NCI-H128 (cell line): ENCODE measurements around the gene MRPS15.
"Not testable (repeated sequence)": the region's sequence is repeated elsewhere in the genome, so short reads cannot be mapped to it uniquely, and the experiment has no call there.

Experiments used
- DNase-seq: peaks from one replicate; lab custom pipeline; 2025; ENCODE audit not compliant: unreplicated experiment; lab: John Stamatoyannopoulos, UW

The MRPS15 gene

GRCh38 chr1:36484099-36484498 lies 19.9 kb upstream of the MRPS15 start:
- no peak for DNase-seq

DNA sequence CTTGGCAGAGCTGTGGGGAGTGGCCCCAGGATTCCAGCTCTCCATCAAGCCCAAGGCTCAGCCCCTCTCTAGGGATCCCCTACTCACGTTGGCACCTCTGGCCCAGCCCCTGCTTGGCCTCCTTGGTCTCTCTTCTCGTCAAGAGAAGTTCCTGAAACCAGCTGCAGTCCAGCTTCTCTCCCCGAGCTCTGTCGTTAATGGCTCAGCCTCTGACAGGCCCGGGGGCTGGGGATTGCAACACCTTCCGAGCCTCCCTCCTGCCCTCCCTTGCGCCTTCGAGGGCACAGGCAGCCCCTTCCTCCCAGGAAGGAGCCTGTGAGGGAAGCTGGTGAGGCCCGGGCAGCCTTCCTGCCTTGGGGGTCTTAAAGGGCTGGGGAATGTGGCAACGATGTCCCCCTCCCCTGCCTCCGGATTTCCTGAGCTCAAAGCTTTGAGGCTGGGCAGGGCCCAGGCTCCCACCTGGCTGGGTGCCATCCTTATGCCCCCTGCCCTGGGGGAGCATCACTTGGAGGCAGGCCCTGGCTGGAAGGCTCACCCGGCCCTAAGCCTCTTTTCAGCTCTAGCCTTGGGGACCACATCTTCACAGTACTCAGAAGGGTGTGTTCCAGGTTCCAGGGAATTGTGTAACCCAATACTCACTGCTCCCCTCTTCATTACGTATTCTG lies 18.7 kb upstream of the MRPS15 start, which contains the start of gene CSF3R:
TSS of gene CSF3R (minus strand) at position 190 of the 665 bp plus-strand sequence. CDS start 3,417 bp downstream, outside the sequence.
- DNase-seq: no peak

- DNase-seq: no peak
Measured at GRCh38 chr1:36481771-36482723, 17.9 kb upstream of the MRPS15 start.

DNA sequence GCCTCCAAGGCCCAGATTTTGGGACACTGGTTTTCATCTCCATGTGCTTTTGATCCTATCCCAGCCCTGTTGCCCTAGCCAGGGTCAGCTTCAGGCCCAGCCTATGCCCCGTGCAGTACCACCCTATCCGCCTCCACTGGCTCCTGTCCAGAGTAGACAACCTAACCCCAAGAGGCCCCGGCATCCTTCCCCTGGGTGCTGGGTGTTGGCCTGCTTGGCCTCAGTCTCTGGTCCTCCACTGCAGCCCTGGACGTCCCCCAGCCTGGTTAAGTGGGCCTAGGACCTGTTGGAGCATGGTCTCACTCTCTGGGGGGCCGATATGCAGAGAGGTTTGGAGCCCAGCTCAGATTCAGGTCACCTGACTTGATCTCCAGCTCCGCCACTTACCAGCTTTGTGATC lies 16.9 kb upstream of the MRPS15 start:
- DNase-seq: no peak

DNA sequence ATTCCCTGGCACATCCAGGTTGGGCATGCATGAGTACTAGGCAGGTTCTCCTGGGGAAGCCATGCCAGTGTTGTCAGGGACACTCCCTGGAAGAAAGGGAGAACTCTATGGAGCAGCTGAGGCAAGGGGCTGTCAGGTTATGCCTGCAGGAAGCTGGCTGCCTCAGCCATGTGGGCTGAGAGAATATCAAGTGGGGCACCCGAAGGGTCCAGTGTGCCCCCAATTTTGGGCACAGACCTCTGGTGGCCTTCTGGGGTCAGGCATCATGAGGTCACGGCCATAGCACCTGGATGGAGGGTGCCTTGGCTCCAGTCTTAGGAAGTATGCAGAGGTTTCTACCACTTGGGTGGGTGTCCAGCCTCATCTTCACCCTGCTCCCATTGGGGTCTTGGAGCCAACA lies 16.0 kb upstream of the MRPS15 start:
- no peak for DNase-seq

DNA sequence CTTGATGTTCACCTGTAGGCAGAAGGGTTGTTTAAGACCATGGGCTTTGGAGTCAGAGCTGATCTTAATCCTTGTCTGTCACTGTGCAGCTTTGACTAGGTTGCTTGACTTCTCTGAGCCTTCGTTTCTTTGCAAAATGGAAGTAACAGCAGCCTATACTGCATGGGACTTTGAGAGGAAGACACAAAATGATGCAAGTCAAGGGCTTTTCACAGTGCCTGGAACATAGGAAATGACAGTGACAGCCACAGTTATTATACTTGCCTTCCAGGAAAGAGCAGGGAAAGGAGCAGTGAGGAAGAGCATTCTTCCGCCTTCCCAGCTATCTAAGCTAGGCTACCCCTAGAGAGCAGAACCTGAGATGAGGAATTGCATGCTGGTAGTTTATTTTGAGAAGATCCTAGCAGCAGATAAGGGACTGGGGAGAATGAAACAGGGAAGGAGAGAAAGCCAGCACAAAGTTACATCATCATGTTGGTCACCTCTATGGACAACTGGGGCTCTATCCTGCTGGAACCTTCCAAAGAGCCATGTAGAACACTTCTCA lies 15.4 kb upstream of the MRPS15 start:
- DNase-seq: no peak

- not testable (repeated sequence) for DNase-seq
Measured at GRCh38 chr1:36477615-36478014, 13.4 kb upstream of the MRPS15 start.

DNA sequence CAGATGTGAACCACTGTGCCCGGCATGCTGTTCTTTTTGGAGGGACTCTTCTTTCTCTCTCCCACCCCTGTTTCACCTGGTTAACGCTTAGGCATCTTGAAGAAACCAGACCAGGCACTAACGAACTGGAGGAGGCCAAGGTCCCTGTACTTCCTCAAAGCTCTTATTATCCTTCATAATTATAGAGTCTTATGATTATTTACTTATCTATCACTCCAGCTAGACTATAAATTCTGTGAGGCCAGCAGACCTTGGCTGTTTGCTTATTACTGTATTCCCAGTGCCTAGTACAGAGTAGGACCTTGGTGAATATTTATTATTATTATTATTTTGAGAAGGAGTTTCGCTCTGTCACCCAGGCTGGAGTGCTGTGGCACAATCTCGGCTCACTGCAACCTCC lies 12.8 kb upstream of the MRPS15 start:
- DNase-seq: no peak

GRCh38 chr1:36475910-36476604 lies 11.9 kb upstream of the MRPS15 start:
- DNase-seq: no peak

- DNase-seq: no peak
Measured at GRCh38 chr1:36475341-36475740, 11.2 kb upstream of the MRPS15 start.

DNA sequence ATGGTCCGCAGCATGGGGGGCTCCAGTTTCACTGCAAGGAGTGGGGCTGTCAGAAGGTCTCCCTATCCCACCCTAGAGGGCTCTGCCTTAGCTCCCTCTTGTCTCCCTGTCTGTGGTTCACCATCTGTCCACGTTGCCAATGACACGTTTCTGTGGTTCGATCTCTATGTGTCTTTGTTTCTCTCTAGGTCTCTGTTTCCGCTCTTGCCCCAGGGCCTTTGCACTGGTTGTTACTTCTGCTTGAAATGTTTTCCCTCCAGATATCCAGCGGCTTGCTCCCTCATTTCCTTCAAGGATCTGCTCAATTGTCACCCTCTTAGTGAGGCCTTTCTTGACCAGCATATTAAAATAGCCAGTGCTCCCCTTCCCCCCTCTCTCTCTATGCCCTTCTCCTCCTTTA lies 8.5 kb upstream of the MRPS15 start:
- no peak for DNase-seq

GRCh38 chr1:36471830-36472641 lies 7.9 kb upstream of the MRPS15 start:
- no peak for DNase-seq

- no peak for DNase-seq
Measured at GRCh38 chr1:36469163-36469562, 5.0 kb upstream of the MRPS15 start.

GRCh38 chr1:36467700-36468455 lies 3.7 kb upstream of the MRPS15 start:
- no peak for DNase-seq

GRCh38 chr1:36467027-36467410 lies 2.8 kb upstream of the MRPS15 start:
- DNase-seq: no peak

DNA sequence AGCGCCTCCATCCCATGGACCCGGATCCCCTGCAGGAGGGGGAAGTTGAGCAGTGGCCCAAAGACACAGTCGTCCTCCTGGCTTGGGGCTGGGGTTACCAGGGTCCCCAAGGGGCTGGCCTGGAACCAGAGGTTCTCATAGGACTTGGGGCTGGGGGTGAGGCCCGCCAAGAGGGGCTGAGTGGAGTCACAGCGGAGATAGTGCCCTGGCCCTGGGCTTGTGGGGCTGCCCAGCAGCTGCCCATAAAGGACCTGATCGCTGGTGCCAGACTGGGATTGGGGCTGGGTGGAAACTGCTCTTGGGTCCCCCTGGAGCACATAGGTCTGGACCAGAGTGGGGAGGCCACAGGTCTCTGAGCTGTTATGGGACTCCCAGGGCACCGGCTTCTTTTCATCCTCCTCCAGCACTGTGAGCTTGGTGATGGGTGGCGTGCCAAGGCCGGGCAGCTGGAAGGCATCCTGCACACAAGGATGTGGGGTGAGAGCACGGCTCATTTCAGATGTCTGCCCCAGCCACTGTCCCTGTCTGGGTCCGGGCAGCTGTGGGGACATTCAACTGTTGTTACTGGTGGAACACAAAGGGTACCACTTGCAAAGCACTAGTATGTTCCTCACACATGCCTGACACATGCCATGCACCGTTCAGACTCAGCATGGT lies 2.3 kb upstream of the MRPS15 start:
- no peak for DNase-seq

DNA sequence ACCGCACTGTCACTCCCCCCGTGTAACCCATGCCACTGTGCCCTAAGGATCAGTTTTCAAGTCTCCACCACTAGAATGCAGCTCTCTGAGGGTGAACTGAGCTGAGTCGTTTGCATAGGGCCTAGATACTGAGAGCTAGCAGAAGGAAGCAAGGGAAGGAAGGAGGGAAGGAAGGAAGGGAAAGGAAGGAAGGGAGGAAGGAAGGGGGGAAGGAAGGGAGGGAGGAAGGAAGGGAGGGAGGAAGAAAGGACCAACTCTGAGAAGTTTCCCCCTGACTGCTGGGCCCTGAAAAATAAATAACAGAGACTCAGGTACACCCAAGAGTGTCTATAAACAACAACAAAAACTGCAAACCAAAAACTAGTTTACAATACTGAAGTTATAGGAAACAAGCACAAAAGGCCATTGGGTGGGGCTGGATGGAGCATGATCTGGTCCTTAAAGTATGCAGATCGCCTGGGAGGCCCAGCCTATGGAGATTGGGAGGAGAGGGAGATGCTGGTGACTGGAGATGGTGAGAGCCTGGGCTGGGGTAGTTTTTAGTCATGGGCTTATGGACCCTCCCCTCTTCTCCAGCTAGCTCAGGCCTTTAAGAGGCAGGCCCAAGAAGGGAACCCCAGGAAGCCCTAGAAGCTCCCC lies 1.7 kb upstream of the MRPS15 start:
- DNase-seq: no peak

DNA sequence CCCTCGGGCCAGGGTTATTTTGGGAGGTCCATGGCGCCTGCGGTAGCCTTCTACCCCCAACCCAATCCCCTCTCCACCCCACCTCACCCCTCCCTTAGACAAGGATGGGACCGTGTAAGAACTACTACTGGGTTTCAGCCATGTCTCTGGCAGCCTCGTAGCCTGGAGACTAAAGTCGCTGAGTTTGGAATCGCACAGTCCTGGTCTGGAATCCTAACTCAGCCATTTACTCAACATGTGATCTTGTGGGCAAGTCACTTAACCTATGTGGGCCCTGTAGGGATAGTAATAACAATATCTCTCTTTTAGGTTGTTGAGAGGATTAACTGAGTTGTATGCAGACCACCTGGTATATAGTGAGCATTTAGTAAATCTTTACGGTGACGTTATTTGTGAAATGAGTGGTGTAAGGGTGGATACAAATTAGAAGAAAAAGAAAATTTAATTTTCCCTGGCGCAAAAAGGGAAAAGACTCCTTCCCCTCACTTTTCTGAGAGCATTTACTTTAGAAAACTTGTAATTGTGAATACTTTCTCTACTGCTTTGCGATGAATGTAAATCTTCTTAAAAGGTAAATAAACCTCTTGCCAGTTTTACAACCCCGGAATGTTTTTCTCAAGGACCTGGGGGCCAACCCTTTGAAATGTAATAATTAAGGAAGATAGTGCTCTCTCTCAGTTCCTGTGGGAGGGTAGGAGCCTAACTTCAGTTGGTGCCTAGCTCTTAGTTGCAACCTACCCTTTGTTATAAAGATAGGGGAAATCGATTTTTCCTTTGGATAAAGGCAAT lies 615 bp upstream of the MRPS15 start:
- no peak for DNase-seq
